ENCODE measurements around the gene VAMP8.

GRCh38 chr2:85561280-85562212 is 15.8 kb upstream of the VAMP8 start, which contains the start of gene GGCX:
- TF ChIP-seq RARB (CRISPR knock-in tag; IDR thresholded peaks at IDR 0.05) (no peak), CSDC2 (CRISPR knock-in tag; IDR thresholded peaks at IDR 0.05) (no peak), ZC3H10 (CRISPR knock-in tag; IDR thresholded peaks at IDR 0.05) (no peak), ZNF70 (CRISPR knock-in tag; IDR thresholded peaks at IDR 0.05) (no peak; the same call in 1 of the 2 replicates), ARNTL (CRISPR knock-in tag; IDR thresholded peaks at IDR 0.05; ENCODE audit: borderline replicate concordance, low read depth) (no peak), BACH2 (CRISPR knock-in tag; IDR thresholded peaks at IDR 0.05; ENCODE audit: borderline replicate concordance) (no peak), OSR1 (CRISPR knock-in tag; IDR thresholded peaks at IDR 0.05) (no peak), TCF4 (CRISPR knock-in tag; IDR thresholded peaks at IDR 0.05; ENCODE audit: borderline replicate concordance) (no peak), PATZ1 (CRISPR knock-in tag; IDR thresholded peaks at IDR 0.05; ENCODE audit: borderline replicate concordance) (no peak), ZNF8 (CRISPR knock-in tag; IDR thresholded peaks at IDR 0.05) (no peak), ZFP3 (CRISPR knock-in tag; IDR thresholded peaks at IDR 0.05) (no peak), TSHZ2 (CRISPR knock-in tag; IDR thresholded peaks at IDR 0.05) (no peak), CREB5 (CRISPR knock-in tag; IDR thresholded peaks at IDR 0.05; ENCODE audit: low read depth) (no peak), ZFP30 (CRISPR knock-in tag; IDR thresholded peaks at IDR 0.05) (no peak)

All from SK-N-SH treated with all-trans-retinoic acid at 6 μM for 48 hours (cell line).